ENCODE results near the gene CDRT15. TPM values are rescaled to one million over a fixed set of nuclear protein-coding genes. Genes with fewer than 3 reads are reported as not detected.

Gene CDRT15
- total RNA-seq, 4 donors from 2014 or later: not detected

- Histone ChIP-seq H3K27me3 (no peaks in the 10 kb centered on the region), H3K4me1 (peaks cover 29 to 38% of the 10 kb centered on the region in 2 donors), H3K9me3 (no peaks in the 10 kb centered on the region), H3K36me3 (peaks cover 0 to 9% of the 10 kb centered on the region in 2 donors), H3K27ac (peak overlapping the region; percentile 76 to 88 (median 84)), H3K4me3 (no peak overlapping the region)
- in situ Hi-C loops (cut with MboI; ENCODE audit: low sequenced_read_pairs in 4 of 4): no loop called here
- intact Hi-C loops (cut with DNase I; ENCODE audit: low total_unique reads): loop anchor here (5.0 to 10.0 kb wide), 4 partner anchors 137 to 1290 kb away; partner anchors contain the start of gene COX10
- no peak for DNase-seq
- no peak for ATAC-seq
- TF ChIP-seq CTCF (IDR thresholded peaks at IDR 0.05 in 4 of 5, conservative IDR thresholded peaks at IDR 0.05 in 1 of 5) (no peak), POLR2A (IDR thresholded peaks at IDR 0.05) (no peak)
Observed at GRCh38 chr17:14204546-14204945, 32.1 kb downstream of the CDRT15 start.

GRCh38 chr17:14204084-14204483 lies 32.6 kb downstream of the CDRT15 start:
- in situ Hi-C loops (cut with MboI; ENCODE audit: low sequenced_read_pairs in 4 of 4): no loop called here
- H3K27ac ChIP-seq: peak overlapping the region; percentile 76 to 88 (median 84)
- peaks cover 29 to 37% of the 10 kb centered on the region in 2 donors for H3K4me1 ChIP-seq
- H3K9me3 ChIP-seq: no peaks in the 10 kb centered on the region
- TF ChIP-seq POLR2A (IDR thresholded peaks at IDR 0.05) (no peak), CTCF (IDR thresholded peaks at IDR 0.05 in 4 of 5, conservative IDR thresholded peaks at IDR 0.05 in 1 of 5) (no peak)
- peaks cover 0 to 9% of the 10 kb centered on the region in 2 donors for H3K36me3 ChIP-seq
- ATAC-seq (no peak), DNase-seq (no peak)
- no peaks in the 10 kb centered on the region for H3K27me3 ChIP-seq
- intact Hi-C loops (cut with DNase I; ENCODE audit: low total_unique reads): loop anchor here (5.0 to 10.0 kb wide), 4 partner anchors 137 to 1291 kb away; partner anchors contain the start of gene COX10
- H3K4me3 ChIP-seq: no peak overlapping the region

- Histone ChIP-seq H3K36me3 (peaks cover 0 to 9% of the 10 kb centered on the region in 2 donors), H3K27ac (peak overlapping the region; percentile 76 to 88 (median 84)), H3K4me1 (peaks cover 29 to 30% of the 10 kb centered on the region in 2 donors), H3K27me3 (no peaks in the 10 kb centered on the region), H3K9me3 (no peaks in the 10 kb centered on the region), H3K4me3 (no peak overlapping the region)
- in situ Hi-C loops (cut with MboI; ENCODE audit: low sequenced_read_pairs in 4 of 4) (no loop called here), intact Hi-C loops (cut with DNase I; ENCODE audit: low total_unique reads) (loop anchor here (5.0 to 10.0 kb wide), 4 partner anchors 136 to 1291 kb away; partner anchors contain the start of gene COX10)
- ATAC-seq: no peak
- DNase-seq: no peak
- TF ChIP-seq CTCF (IDR thresholded peaks at IDR 0.05 in 4 of 5, conservative IDR thresholded peaks at IDR 0.05 in 1 of 5): no peak
- no peak for TF ChIP-seq POLR2A (IDR thresholded peaks at IDR 0.05)
Observed at GRCh38 chr17:14203388-14203787, 33.3 kb downstream of the CDRT15 start.

GRCh38 chr17:14202388-14203166 lies 34.1 kb downstream of the CDRT15 start:
- in situ Hi-C loops (cut with MboI; ENCODE audit: low sequenced_read_pairs in 4 of 4) (no loop called here), intact Hi-C loops (cut with DNase I; ENCODE audit: low total_unique reads) (loop anchor here (5.0 to 10.0 kb wide), 4 partner anchors 135 to 1292 kb away; partner anchors contain the start of gene COX10)
- DNase-seq (peak; percentile 36 to 49), ATAC-seq (peak; percentile 32 to 67)
- Histone ChIP-seq H3K27ac (peak overlapping the region; percentile 76 to 88 (median 84)), H3K4me3 (no peak overlapping the region), H3K9me3 (no peaks in the 10 kb centered on the region), H3K4me1 (peaks cover 29% of the 10 kb centered on the region in 2 donors), H3K27me3 (no peaks in the 10 kb centered on the region), H3K36me3 (peaks cover 0 to 8% of the 10 kb centered on the region in 2 donors)
- TF ChIP-seq POLR2A (IDR thresholded peaks at IDR 0.05) (no peak), CTCF (IDR thresholded peaks at IDR 0.05 in 4 of 5, conservative IDR thresholded peaks at IDR 0.05 in 1 of 5) (no peak)

Measured in gastrocnemius medialis (tissue), 4 donors.